HepG2 (cell line): Measurements from ENCODE around the gene IL27RA. TPM values are rescaled to one million over a fixed set of nuclear protein-coding genes. Genes with fewer than 3 reads are reported as not detected.

Experiments used
- ASH2L ChIP-seq: fragments of 300-600, 200-600 bp; sonication (generic); IDR thresholded peaks from 2 replicates; pipeline ENCODE4 v1.7.0; 2017; ENCODE audit warnings: low read depth, mild to moderate bottlenecking, moderate library complexity, mixed read lengths, low read length; ENCODE audit not compliant: insufficient read length
- CREB3 ChIP-seq: sonication (generic); formaldehyde crosslinking; IDR thresholded peaks from 2 replicates; pipeline ENCODE4 v1.5.0; 2020; ENCODE audit warnings: missing genetic modification reagents
- ETS1 ChIP-seq: sonication (generic); formaldehyde crosslinking; IDR thresholded peaks from 2 replicates; pipeline ENCODE4 v1.4.0; 2020; ENCODE audit warnings: missing genetic modification reagents
- GABPA ChIP-seq, 2 experiments: IDR thresholded peaks; 2 replicates each; pipeline ENCODE4 v1.6.1; 2011 to 2016; ENCODE audit warnings: low read depth in 2 of 2, low read length in 1 of 2, missing biosample characterization in 1 of 2, missing genetic modification characterization in 1 of 2
- GABPB1 ChIP-seq: IDR thresholded peaks from 2 replicates; pipeline ENCODE4 v1.6.1; 2016; ENCODE audit warnings: mild to moderate bottlenecking, missing genetic modification reagents, moderate library complexity, missing compliant biosample characterization
- GATAD2A ChIP-seq: IDR thresholded peaks from 2 replicates; pipeline ENCODE4 v1.6.1; 2016
- HDAC1 ChIP-seq: sonication (generic); formaldehyde crosslinking; IDR thresholded peaks from 2 replicates; pipeline ENCODE4 v1.5.1; 2020; ENCODE audit warnings: mild to moderate bottlenecking, missing genetic modification reagents
- HNRNPL ChIP-seq: fragments of 200-400 bp; formaldehyde crosslinking; IDR thresholded peaks from 2 replicates; pipeline ENCODE4 v1.6.1; 2017; ENCODE audit warnings: mild to moderate bottlenecking, low read depth, low read length
- KAT7 ChIP-seq: IDR thresholded peaks from 2 replicates; pipeline ENCODE4 v1.6.1; 2018; ENCODE audit warnings: borderline replicate concordance, missing compliant biosample characterization
- KAT8 ChIP-seq: IDR thresholded peaks from 2 replicates; pipeline ENCODE4 v1.6.1; 2016; ENCODE audit warnings: missing genetic modification reagents, missing compliant biosample characterization
- KLF12 ChIP-seq: sonication (generic); formaldehyde crosslinking; IDR thresholded peaks from 2 replicates; pipeline ENCODE4 v1.4.0; 2020; ENCODE audit warnings: missing genetic modification reagents, borderline replicate concordance
- MAX ChIP-seq: IDR thresholded peaks from 2 replicates; pipeline ENCODE4 v1.6.1; 2012; ENCODE audit warnings: inconsistent platforms
- NFYC ChIP-seq: IDR thresholded peaks from 2 replicates; pipeline ENCODE4 v1.6.1; 2016; ENCODE audit warnings: missing genetic modification reagents, missing compliant biosample characterization
- PATZ1 ChIP-seq: sonication (generic); formaldehyde crosslinking; IDR thresholded peaks from 2 replicates; pipeline ENCODE4 v1.4.0; 2020; ENCODE audit warnings: missing genetic modification reagents
- PHF21A ChIP-seq: sonication (generic); formaldehyde crosslinking; IDR thresholded peaks from 2 replicates; pipeline ENCODE4 v1.5.0; 2020; ENCODE audit warnings: mild to moderate bottlenecking, missing genetic modification reagents
- POLR2AphosphoS5 ChIP-seq: IDR thresholded peaks from 2 replicates; pipeline ENCODE4 v1.6.1; 2012; ENCODE audit warnings: low read depth, low read length
- RAD21 ChIP-seq: fragments of 450-650 bp; formaldehyde crosslinking; IDR thresholded peaks from 2 replicates; pipeline ENCODE4 v1.5.0; 2020; ENCODE audit warnings: mild to moderate bottlenecking
- YEATS4 ChIP-seq: sonication (generic); formaldehyde crosslinking; IDR thresholded peaks from 2 replicates; pipeline ENCODE4 v1.4.0; 2020; ENCODE audit warnings: missing genetic modification reagents, borderline replicate concordance
- ZBTB37 ChIP-seq: sonication (generic); formaldehyde crosslinking; IDR thresholded peaks from 2 replicates; pipeline ENCODE4 v1.4.0; 2020; ENCODE audit warnings: mild to moderate bottlenecking, missing genetic modification reagents
- ZBTB7B ChIP-seq: sonication (generic); formaldehyde crosslinking; IDR thresholded peaks from 2 replicates; pipeline ENCODE4 v1.4.0; 2020; ENCODE audit warnings: missing genetic modification reagents
- ZMYM2 ChIP-seq: sonication (generic); formaldehyde crosslinking; IDR thresholded peaks from 2 replicates; pipeline ENCODE4 v1.8.0; 2022; ENCODE audit warnings: mild to moderate bottlenecking, missing genetic modification reagents
- ZMYM4 ChIP-seq: sonication (generic); formaldehyde crosslinking; IDR thresholded peaks from 2 replicates; pipeline ENCODE4 v1.8.1; 2023; ENCODE audit warnings: mild to moderate bottlenecking, missing genetic modification reagents
- ZNF510 ChIP-seq: sonication (generic); formaldehyde crosslinking; IDR thresholded peaks from 2 replicates; pipeline ENCODE4 v1.4.0; 2020; ENCODE audit warnings: low read depth, mild to moderate bottlenecking, missing genetic modification reagents
- ZNF563 ChIP-seq: sonication (generic); formaldehyde crosslinking; IDR thresholded peaks from 2 replicates; pipeline ENCODE4 v1.8.0; 2022; ENCODE audit warnings: mild to moderate bottlenecking, moderate library complexity, missing genetic modification reagents
- ZSCAN30 ChIP-seq: sonication (generic); formaldehyde crosslinking; IDR thresholded peaks from 2 replicates; pipeline ENCODE4 v1.5.0; 2020; ENCODE audit warnings: mild to moderate bottlenecking, missing genetic modification reagents
- polyA plus RNA-seq, 8 experiments: library from polyadenylated mRNA; depleted of rRNA in 3 of 8; stranded (reverse) in 7 of 8; unstranded in 1 of 8; fragments of >200 nt; fragmentation: Illumina TruSeq in 4 of 8; extraction: Trizol in 4 of 8; gene quantifications; 2 replicates each; pipeline versions ENCODE4 v1.2.1 to v1.2.3, GENCODE V29; 2011 to 2016; ENCODE audit warnings: low read depth in 4 of 8, missing spikeins in 1 of 8, mixed read lengths in 1 of 8; ENCODE audit not compliant: insufficient read depth in 1 of 8
- total RNA-seq, 5 experiments: library from RNA; depleted of rRNA; stranded (reverse); fragments of >200 nt; fragmentation: Illumina TruSeq; extraction: Trizol; gene quantifications; 2 replicates each; pipeline ENCODE4 v1.2.3, GENCODE V29; 2016; ENCODE audit warnings: low read depth in 1 of 5

IL27RA gene
- total and polyA plus RNA-seq, 2 of the 13 experiments (the other 11 are each of a cell fraction or from before 2014, with no cell fraction given), result 3.5 to 8.1 TPM

- TF ChIP-seq ZBTB37 (no peak; the same call in 1 of the 2 replicates), YEATS4 (peak; percentile 15; the same call in 1 of the 2 replicates), GABPB1 (CRISPR knock-in tag) (no peak), GABPA (IDR thresholded peaks at IDR 0.05; ENCODE audit: low read depth, low read length) (no peak), GABPA (CRISPR knock-in tag; IDR thresholded peaks at IDR 0.05; ENCODE audit: low read depth) (0 out of 2 replicates have a peak, but pooled peaks have one; percentile 24), NFYC (CRISPR knock-in tag) (peak; percentile 27; the same call in 1 of the 2 replicates), ZSCAN30 (CRISPR knock-in tag) (0 out of 2 replicates have a peak, but pooled peaks have one; percentile 54), GATAD2A (CRISPR knock-in tag) (0 out of 2 replicates have a peak, but pooled peaks have one; percentile 16), CREB3 (CRISPR knock-in tag) (0 out of 2 replicates have a peak, but pooled peaks have one; percentile 30), PATZ1 (CRISPR knock-in tag) (peak; percentile 6; the same call in 1 of the 2 replicates), ZBTB7B (no peak), ZNF510 (CRISPR knock-in tag) (no peak), POLR2AphosphoS5 (peak; percentile 39; the same call in 1 of the 2 replicates), KLF12 (CRISPR knock-in tag) (no peak), ZMYM4 (CRISPR knock-in tag) (peak; percentile 10; the same call in 1 of the 2 replicates), HDAC1 (CRISPR knock-in tag) (peak; percentile 63), ZNF563 (no peak), HNRNPL (no peak), KAT8 (CRISPR knock-in tag) (peak; percentile 40; the same call in 1 of the 2 replicates), KAT7 (CRISPR knock-in tag) (0 out of 2 replicates have a peak, but pooled peaks have one; percentile 23), ETS1 (0 out of 2 replicates have a peak, but pooled peaks have one; percentile 11), PHF21A (CRISPR knock-in tag) (no peak), ZMYM2 (CRISPR knock-in tag) (peak; percentile 82), RAD21 (CRISPR knock-in tag) (no peak), ASH2L (peak; percentile 86), MAX (peak; percentile 25; the same call in 1 of the 2 replicates)
These were observed 26.0 kb upstream of the IL27RA start (continued) for GRCh38 chr19:14005349-14006084.
